HepG2 (cell line): ENCODE measurements around the gene ZPLD1. TPM values are rescaled to one million over a fixed set of nuclear protein-coding genes. Genes with fewer than 3 reads are reported as not detected.

Experiments used
- ARNT2 ChIP-seq: sonication (generic); formaldehyde crosslinking; IDR thresholded peaks from 2 replicates; pipeline ENCODE4 v1.8.0; 2022; ENCODE audit warnings: mild to moderate bottlenecking, low read depth, missing genetic modification reagents, moderate library complexity
- IKZF1 ChIP-seq: fragments of 450-650 bp; IDR thresholded peaks from 2 replicates; pipeline ENCODE4 v1.7.1; 2016
- IKZF5 ChIP-seq: IDR thresholded peaks from 2 replicates; pipeline ENCODE4 v1.6.1; 2018; ENCODE audit warnings: missing genetic modification reagents, mild to moderate bottlenecking, missing compliant biosample characterization
- ZFP36 ChIP-seq: fragments of 150-350 bp; IDR thresholded peaks from 2 replicates; pipeline ENCODE4 v1.6.1; 2018; ENCODE audit warnings: borderline replicate concordance, low read length, low read depth; ENCODE audit not compliant: partially characterized antibody
- polyA plus RNA-seq, 8 experiments: library from polyadenylated mRNA; depleted of rRNA in 3 of 8; stranded (reverse) in 7 of 8; unstranded in 1 of 8; fragments of >200 nt; fragmentation: Illumina TruSeq in 4 of 8; extraction: Trizol in 4 of 8; gene quantifications; 2 replicates each; pipeline versions ENCODE4 v1.2.1 to v1.2.3, GENCODE V29; 2011 to 2016; ENCODE audit warnings: low read depth in 4 of 8, missing spikeins in 1 of 8, mixed read lengths in 1 of 8; ENCODE audit not compliant: insufficient read depth in 1 of 8
- total RNA-seq, 5 experiments: library from RNA; depleted of rRNA; stranded (reverse); fragments of >200 nt; fragmentation: Illumina TruSeq; extraction: Trizol; gene quantifications; 2 replicates each; pipeline ENCODE4 v1.2.3, GENCODE V29; 2016; ENCODE audit warnings: low read depth in 1 of 5
- TF ChIP-seq, protein P1 (sequence below), 2 experiments: IDR thresholded peaks; 2 replicates each; pipeline ENCODE4 v1.6.1; 2011 to 2012; ENCODE audit warnings: low read length in 2 of 2, borderline replicate concordance in 1 of 2, low read depth in 1 of 2, mild to moderate bottlenecking in 1 of 2, moderate library complexity in 1 of 2
- TF ChIP-seq, protein P2 (sequence below): IDR thresholded peaks from 2 replicates; pipeline ENCODE4 v1.4.0; 2020; ENCODE audit warnings: mild to moderate bottlenecking, missing genetic modification reagents

The ZPLD1 gene
- total and polyA plus RNA-seq, 2 of the 13 experiments (the other 11 are each of a cell fraction or from before 2014, with no cell fraction given), result not detected

- TF ChIP-seq, protein P1, sequence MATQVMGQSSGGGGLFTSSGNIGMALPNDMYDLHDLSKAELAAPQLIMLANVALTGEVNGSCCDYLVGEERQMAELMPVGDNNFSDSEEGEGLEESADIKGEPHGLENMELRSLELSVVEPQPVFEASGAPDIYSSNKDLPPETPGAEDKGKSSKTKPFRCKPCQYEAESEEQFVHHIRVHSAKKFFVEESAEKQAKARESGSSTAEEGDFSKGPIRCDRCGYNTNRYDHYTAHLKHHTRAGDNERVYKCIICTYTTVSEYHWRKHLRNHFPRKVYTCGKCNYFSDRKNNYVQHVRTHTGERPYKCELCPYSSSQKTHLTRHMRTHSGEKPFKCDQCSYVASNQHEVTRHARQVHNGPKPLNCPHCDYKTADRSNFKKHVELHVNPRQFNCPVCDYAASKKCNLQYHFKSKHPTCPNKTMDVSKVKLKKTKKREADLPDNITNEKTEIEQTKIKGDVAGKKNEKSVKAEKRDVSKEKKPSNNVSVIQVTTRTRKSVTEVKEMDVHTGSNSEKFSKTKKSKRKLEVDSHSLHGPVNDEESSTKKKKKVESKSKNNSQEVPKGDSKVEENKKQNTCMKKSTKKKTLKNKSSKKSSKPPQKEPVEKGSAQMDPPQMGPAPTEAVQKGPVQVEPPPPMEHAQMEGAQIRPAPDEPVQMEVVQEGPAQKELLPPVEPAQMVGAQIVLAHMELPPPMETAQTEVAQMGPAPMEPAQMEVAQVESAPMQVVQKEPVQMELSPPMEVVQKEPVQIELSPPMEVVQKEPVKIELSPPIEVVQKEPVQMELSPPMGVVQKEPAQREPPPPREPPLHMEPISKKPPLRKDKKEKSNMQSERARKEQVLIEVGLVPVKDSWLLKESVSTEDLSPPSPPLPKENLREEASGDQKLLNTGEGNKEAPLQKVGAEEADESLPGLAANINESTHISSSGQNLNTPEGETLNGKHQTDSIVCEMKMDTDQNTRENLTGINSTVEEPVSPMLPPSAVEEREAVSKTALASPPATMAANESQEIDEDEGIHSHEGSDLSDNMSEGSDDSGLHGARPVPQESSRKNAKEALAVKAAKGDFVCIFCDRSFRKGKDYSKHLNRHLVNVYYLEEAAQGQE (IDR thresholded peaks at IDR 0.05; ENCODE audit: borderline replicate concordance in 1 of 2, low read depth in 1 of 2, low read length in 2 of 2), result no peak
- TF ChIP-seq ARNT2 (CRISPR knock-in tag), result no peak
- no peak for TF ChIP-seq IKZF1
- TF ChIP-seq, protein P2, sequence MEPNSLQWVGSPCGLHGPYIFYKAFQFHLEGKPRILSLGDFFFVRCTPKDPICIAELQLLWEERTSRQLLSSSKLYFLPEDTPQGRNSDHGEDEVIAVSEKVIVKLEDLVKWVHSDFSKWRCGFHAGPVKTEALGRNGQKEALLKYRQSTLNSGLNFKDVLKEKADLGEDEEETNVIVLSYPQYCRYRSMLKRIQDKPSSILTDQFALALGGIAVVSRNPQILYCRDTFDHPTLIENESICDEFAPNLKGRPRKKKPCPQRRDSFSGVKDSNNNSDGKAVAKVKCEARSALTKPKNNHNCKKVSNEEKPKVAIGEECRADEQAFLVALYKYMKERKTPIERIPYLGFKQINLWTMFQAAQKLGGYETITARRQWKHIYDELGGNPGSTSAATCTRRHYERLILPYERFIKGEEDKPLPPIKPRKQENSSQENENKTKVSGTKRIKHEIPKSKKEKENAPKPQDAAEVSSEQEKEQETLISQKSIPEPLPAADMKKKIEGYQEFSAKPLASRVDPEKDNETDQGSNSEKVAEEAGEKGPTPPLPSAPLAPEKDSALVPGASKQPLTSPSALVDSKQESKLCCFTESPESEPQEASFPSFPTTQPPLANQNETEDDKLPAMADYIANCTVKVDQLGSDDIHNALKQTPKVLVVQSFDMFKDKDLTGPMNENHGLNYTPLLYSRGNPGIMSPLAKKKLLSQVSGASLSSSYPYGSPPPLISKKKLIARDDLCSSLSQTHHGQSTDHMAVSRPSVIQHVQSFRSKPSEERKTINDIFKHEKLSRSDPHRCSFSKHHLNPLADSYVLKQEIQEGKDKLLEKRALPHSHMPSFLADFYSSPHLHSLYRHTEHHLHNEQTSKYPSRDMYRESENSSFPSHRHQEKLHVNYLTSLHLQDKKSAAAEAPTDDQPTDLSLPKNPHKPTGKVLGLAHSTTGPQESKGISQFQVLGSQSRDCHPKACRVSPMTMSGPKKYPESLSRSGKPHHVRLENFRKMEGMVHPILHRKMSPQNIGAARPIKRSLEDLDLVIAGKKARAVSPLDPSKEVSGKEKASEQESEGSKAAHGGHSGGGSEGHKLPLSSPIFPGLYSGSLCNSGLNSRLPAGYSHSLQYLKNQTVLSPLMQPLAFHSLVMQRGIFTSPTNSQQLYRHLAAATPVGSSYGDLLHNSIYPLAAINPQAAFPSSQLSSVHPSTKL, result no peak
- TF ChIP-seq IKZF5 (CRISPR knock-in tag), result no peak
- no peak for TF ChIP-seq ZFP36
Measured at GRCh38 chr3:102449341-102449740, 14.5 kb downstream of the ZPLD1 start (continued).
